GM12878 (cell line): ENCODE results near the gene TANC1. TPM values are rescaled to one million over a fixed set of nuclear protein-coding genes. Genes with fewer than 3 reads are reported as not detected.

Experiments
- ATAC-seq: fragments of 200-7000 bp; cut with Tn5 transposase; 3 replicates; pipeline ENCODE4 v1.9.1; 2020; ENCODE audit warnings: mild to moderate bottlenecking, moderate library complexity
- BruUV-seq: library from RNA; stranded (reverse); fragments of 400-500 nt; replicated peaks from 2 replicates; lab custom pipeline; 2021; lab: Mats Ljungman, UMichigan
- CTCF ChIA-PET: fragments of 300-600 bp; sonication (Branson Sonifier 250); formaldehyde crosslinking; extraction: SDS; loops from one replicate; lab custom pipeline; 2021; ENCODE audit warnings: inconsistent platforms; lab: Yijun Ruan, JAX
- POLR2A ChIA-PET: fragments of 350-600 bp; formaldehyde crosslinking; extraction: SDS; loops from one replicate; lab custom pipeline; 2021; ENCODE audit warnings: inconsistent platforms; lab: Charles Lee
- RAD21 ChIA-PET: fragments of 300-600 bp; sonication (Branson Sonifier 250); formaldehyde crosslinking; loops from one replicate; lab custom pipeline; 2023; ENCODE audit warnings: antibody characterized with exemption; ENCODE audit not compliant: unreplicated experiment; lab: Charles Lee
- SMC1A ChIA-PET: fragments of 300-600 bp; sonication (Branson Sonifier 250); formaldehyde crosslinking; loops from one replicate; lab custom pipeline; 2023; ENCODE audit not compliant: unreplicated experiment, uncharacterized antibody; lab: Charles Lee
- DNase-seq: peaks from one replicate; pipeline ENCODE4 v3.0.0-alpha.2; 2011; ENCODE audit warnings: low read depth, low spot score
- FAIRE-seq: peaks from 3 replicates; lab custom pipeline; 2011; peaks lifted over from hg19 to GRCh38; lab: Jason Lieb, UNC
- H2AFZ ChIP-seq: 2 replicates; pipeline ENCODE4 v1.6.0; 2011; ENCODE audit warnings: low read depth, low read length, control low read depth; ENCODE audit not compliant: control insufficient read depth
- H3K27ac ChIP-seq: 2 replicates; pipeline ENCODE4 v1.5.1; 2011; ENCODE audit warnings: control low read depth; ENCODE audit not compliant: control insufficient read depth, insufficient read depth
- H3K27me3 ChIP-seq, 2 experiments: replicated peaks in 1 of 2; 2 replicates each; pipeline versions ENCODE4 v1.6.0 to v1.6.1; 2011; ENCODE audit warnings: low read length in 1 of 2; ENCODE audit not compliant: control insufficient read depth in 2 of 2, insufficient read depth in 2 of 2
- H3K36me3 ChIP-seq, 2 experiments: 2 replicates each; pipeline ENCODE4 v1.5.1; 2011; ENCODE audit warnings: low read length in 1 of 2; ENCODE audit not compliant: control insufficient read depth in 2 of 2, insufficient read depth in 2 of 2
- H3K4me1 ChIP-seq: 2 replicates; pipeline ENCODE4 v1.6.1; 2011; ENCODE audit warnings: mild to moderate bottlenecking, low read length, moderate library complexity, mixed read lengths; ENCODE audit not compliant: control insufficient read depth, insufficient read depth
- H3K4me2 ChIP-seq: 2 replicates; pipeline ENCODE4 v1.6.0; 2011; ENCODE audit warnings: control low read depth; ENCODE audit not compliant: control insufficient read depth, insufficient read depth
- H3K4me3 ChIP-seq: fragments of 200-600 bp; sonication (generic); 2 replicates; pipeline ENCODE4 v1.5.1; 2016
- H3K79me2 ChIP-seq: 2 replicates; pipeline ENCODE4 v1.6.0; 2011; ENCODE audit warnings: low read length; ENCODE audit not compliant: control insufficient read depth, insufficient read depth
- H3K9ac ChIP-seq: 2 replicates; pipeline ENCODE4 v1.8.0; 2011; ENCODE audit warnings: low read length, control low read depth, mixed read lengths; ENCODE audit not compliant: control insufficient read depth, insufficient read depth
- H3K9me3 ChIP-seq: replicated peaks from 3 replicates; pipeline ENCODE4 v1.5.1; 2011; ENCODE audit warnings: mild to moderate bottlenecking, low read length; ENCODE audit not compliant: control insufficient read depth, insufficient read depth
- H4K20me1 ChIP-seq: 2 replicates; pipeline ENCODE4 v1.6.0; 2011; ENCODE audit not compliant: control insufficient read depth, insufficient read depth
- BHLHE40 ChIP-seq, 2 experiments: fragments of 450-650 bp in 1 of 2; IDR thresholded peaks; 2 replicates each; pipeline ENCODE4 v1.6.1; 2011 to 2017; ENCODE audit warnings: low read depth in 2 of 2, borderline replicate concordance in 1 of 2, improper control_type of control experiment in 1 of 2, low read length in 1 of 2, mild to moderate bottlenecking in 1 of 2
- CBFB ChIP-seq: IDR thresholded peaks from 2 replicates; pipeline ENCODE4 v1.6.1; 2016; ENCODE audit warnings: antibody characterized with exemption, low read depth
- EGR1 ChIP-seq, 2 experiments: IDR thresholded peaks; 1 replicate in 1 of 2; 2 replicates in 1 of 2; pipeline ENCODE4 v1.6.1; 2011 to 2012; ENCODE audit warnings: low read depth in 2 of 2, low read length in 2 of 2, borderline replicate concordance in 1 of 2, mild to moderate bottlenecking in 1 of 2, moderate library complexity in 1 of 2
- EP300 ChIP-seq, 2 experiments: fragments of 150-350 bp in 1 of 2; IDR thresholded peaks; 2 replicates each; pipeline ENCODE4 v1.6.1; 2011 to 2012; ENCODE audit warnings: low read depth in 2 of 2, low read length in 2 of 2, borderline replicate concordance in 1 of 2, improper control_type of control experiment in 1 of 2, inconsistent platforms in 1 of 2; ENCODE audit not compliant: control insufficient read depth in 1 of 2
- GATAD2B ChIP-seq: fragments of 450-650 bp; conservative IDR thresholded peaks from 2 replicates; pipeline ENCODE4 v1.6.1; 2017; ENCODE audit warnings: low read depth, mild to moderate bottlenecking, moderate library complexity
- HCFC1 ChIP-seq: fragments of 150-350 bp; IDR thresholded peaks from 2 replicates; pipeline ENCODE4 v1.6.1; 2014; ENCODE audit warnings: low read length
- HDAC2 ChIP-seq: fragments of 200-600 bp; sonication (generic); IDR thresholded peaks from 2 replicates; pipeline ENCODE4 v1.6.1; 2017
- MEF2B ChIP-seq: fragments of 450-650 bp; IDR thresholded peaks from 2 replicates; pipeline ENCODE4 v1.6.1; 2018; ENCODE audit warnings: mild to moderate bottlenecking, moderate library complexity; ENCODE audit not compliant: partially characterized antibody, poor library complexity, severe bottlenecking
- MYC ChIP-seq: IDR thresholded peaks from 2 replicates; pipeline ENCODE4 v1.6.1; 2011; ENCODE audit warnings: mild to moderate bottlenecking, low read length, moderate library complexity, inconsistent platforms; ENCODE audit not compliant: insufficient read depth, insufficient replicate concordance, insufficient read length, severe bottlenecking
- NBN ChIP-seq: fragments of 450-650 bp; IDR thresholded peaks from 2 replicates; pipeline ENCODE4 v1.6.1; 2016
- NR2C1 ChIP-seq: fragments of 450-650 bp; IDR thresholded peaks from 2 replicates; pipeline ENCODE4 v1.6.1; 2017; ENCODE audit warnings: antibody characterized with exemption, mild to moderate bottlenecking, moderate library complexity
- PAX5 ChIP-seq: IDR thresholded peaks from 2 replicates; pipeline ENCODE4 v1.6.1; 2011; ENCODE audit warnings: low read depth, low read length, borderline replicate concordance
- REST ChIP-seq: IDR thresholded peaks from 2 replicates; pipeline ENCODE4 v1.6.1; 2012; ENCODE audit warnings: mild to moderate bottlenecking, low read depth, low read length
- SKIL ChIP-seq: fragments of 450-650 bp; IDR thresholded peaks from 2 replicates; pipeline ENCODE4 v1.6.1; 2017; ENCODE audit warnings: mild to moderate bottlenecking, low read depth, inconsistent platforms; ENCODE audit not compliant: poor library complexity, severe bottlenecking
- SPI1 ChIP-seq: IDR thresholded peaks from 2 replicates; pipeline ENCODE4 v1.6.1; 2011; ENCODE audit warnings: low read depth, mild to moderate bottlenecking, low read length, moderate library complexity, borderline replicate concordance; ENCODE audit not compliant: insufficient read depth
- ZBTB11 ChIP-seq: fragments of 450-650 bp; formaldehyde crosslinking; IDR thresholded peaks from 2 replicates; pipeline ENCODE4 v1.5.0; 2022; ENCODE audit warnings: mild to moderate bottlenecking, missing genetic modification characterization
- WGBS: methylation state at CpG from one replicate; pipeline ENCODE4 v1.1.6; 2016; ENCODE audit warnings: low lambda C conversion rate; ENCODE audit not compliant: insufficient replicate concordance, insufficient coverage; ENCODE audit errors: missing lambda C conversion rate; 5-methylcytosine and 5-hydroxymethylcytosine counted together
- in situ Hi-C: fragments of 300-500 bp; cut with MboI; formaldehyde crosslinking; loops from 9 replicates; pipeline ENCODE4 v1.14.3; 2018; ENCODE audit warnings: mixed read lengths
- intact Hi-C: fragments of 100-400 bp; cut with micrococcal nuclease; formaldehyde crosslinking; loops from one replicate; pipeline ENCODE4 v1.14.2; 2022; ENCODE audit not compliant: unreplicated experiment
- polyA plus RNA-seq, 11 experiments: library from polyadenylated mRNA; depleted of rRNA in 4 of 11; unstranded in 6 of 11; stranded (reverse) in 5 of 11; fragments of >200 nt; fragmentation: Nextera tagmentation in 4 of 11; fragmentation: Illumina TruSeq in 1 of 11; extraction: Ambion mirVana in 4 of 11; extraction: Trizol in 1 of 11; gene quantifications; 1 replicate in 1 of 11; 2 replicates in 10 of 11; pipeline versions ENCODE4 v1.2.1 to v1.2.3, GENCODE V29; 2011 to 2016; ENCODE audit warnings: inconsistent platforms in 2 of 11, missing spikeins in 2 of 11, low read depth in 1 of 11
- total RNA-seq, 4 experiments: library from RNA; depleted of rRNA in 3 of 4; stranded (reverse); fragments of >200 nt in 3 of 4; fragmentation: Illumina TruSeq in 1 of 4; extraction: Trizol in 1 of 4; gene quantifications; 2 replicates each; pipeline versions ENCODE4 v1.2.1 to v1.2.3, GENCODE V29; 2013 to 2021

Gene TANC1
- total and polyA plus RNA-seq, 10 of the 15 experiments (the other 5 are each of a cell fraction or from before 2014, with no cell fraction given), result 0.05 to 5.0 (median 0.34) TPM

GRCh38 chr2:159012142-159012541 is 43.7 kb downstream of the TANC1 start:
- ChIA-PET POLR2A (no interaction called here), SMC1A (no interaction called here), RAD21 (no interaction called here), CTCF (no interaction called here)
- H3K27me3 ChIP-seq, result no peaks in the 10 kb centered on the region
- no peak overlapping the region for H3K4me2 ChIP-seq
- H3K4me1 ChIP-seq, result no peaks in the 10 kb centered on the region
- no peak overlapping the region for H2AFZ ChIP-seq
- FAIRE-seq (no peak), ATAC-seq (no peak), DNase-seq (no peak)
- H3K4me3 ChIP-seq, result no peak overlapping the region
- no peaks in the 10 kb centered on the region for H3K79me2 ChIP-seq
- no peak overlapping the region for H3K9ac ChIP-seq
- no peaks in the 10 kb centered on the region for H3K36me3 ChIP-seq
- intact Hi-C loops (no loop called here), in situ Hi-C loops (no loop called here)
- H3K9me3 ChIP-seq, result peaks cover 1% of the 10 kb centered on the region; the same call in 1 of the 3 replicates
- no peaks in the 10 kb centered on the region for H4K20me1 ChIP-seq
- no peak overlapping the region for H3K27ac ChIP-seq
- WGBS, result 75% methylated on average over 4 of the region's 4 CpGs
- BruUV-seq, result no TSS peak
- TF ChIP-seq NR2C1 (no peak), NBN (no peak), ZBTB11 (CRISPR knock-in tag) (no peak), EP300 (IDR thresholded peaks at IDR 0.05; ENCODE audit: borderline replicate concordance in 1 of 2, control insufficient read depth in 1 of 2, low read depth in 2 of 2, low read length in 2 of 2) (no peak), HCFC1 (no peak), EGR1 (IDR thresholded peaks at IDR 0.05; ENCODE audit: borderline replicate concordance in 1 of 2, low read depth in 2 of 2, low read length in 2 of 2) (no peak), MEF2B (no peak), SKIL (no peak), HDAC2 (no peak), BHLHE40 (IDR thresholded peaks at IDR 0.05; ENCODE audit: borderline replicate concordance in 1 of 2, low read depth in 2 of 2, low read length in 1 of 2) (no peak), SPI1 (no peak), PAX5 (no peak), CBFB (no peak), MYC (no peak), GATAD2B (no peak), REST (no peak)
